GM23338 (cell line): ENCODE measurements around the gene MTCL1. TPM values are rescaled to one million over a fixed set of nuclear protein-coding genes. Genes with fewer than 3 reads are reported as not detected.

Source experiments
- ATAC-seq: fragments of 200-7000 bp; cut with Tn5 transposase; 3 replicates; pipeline ENCODE4 v1.9.1; 2020
- DNase-seq: peaks from one replicate; pipeline ENCODE4 v3.0.0-alpha.2; 2015; ENCODE audit warnings: low spot score
- H2AFZ ChIP-seq: fragments of 200-600 bp; sonication (generic); 2 replicates; pipeline ENCODE4 v1.8.0; 2016; ENCODE audit warnings: antibody characterized with exemption, mild to moderate bottlenecking, moderate library complexity
- H3F3A ChIP-seq: fragments of 200-600 bp; sonication (generic); replicated peaks from 2 replicates; pipeline ENCODE4 v1.8.0; 2017; ENCODE audit warnings: antibody characterized with exemption, mixed run types, low read depth
- H3K27ac ChIP-seq: fragments of 200-600 bp; sonication (generic); 2 replicates; pipeline ENCODE4 v1.6.1; 2016; ENCODE audit warnings: low read depth
- H3K27me3 ChIP-seq: fragments of 200-600 bp; sonication (generic); 2 replicates; pipeline ENCODE4 v1.8.0; 2016; ENCODE audit warnings: mild to moderate bottlenecking, mixed run types, moderate library complexity; ENCODE audit not compliant: insufficient read depth
- H3K36me3 ChIP-seq: fragments of 200-600 bp; sonication (generic); 2 replicates; pipeline ENCODE4 v1.8.0; 2016; ENCODE audit warnings: mild to moderate bottlenecking; ENCODE audit not compliant: insufficient read depth
- H3K4me1 ChIP-seq: fragments of 200-600 bp; sonication (generic); 2 replicates; pipeline ENCODE4 v1.8.0; 2016; ENCODE audit warnings: mild to moderate bottlenecking, moderate library complexity; ENCODE audit not compliant: insufficient read depth
- H3K4me2 ChIP-seq: fragments of 200-600 bp; sonication (generic); 2 replicates; pipeline ENCODE4 v1.7.1; 2017; ENCODE audit warnings: mixed run types
- H3K4me3 ChIP-seq: fragments of 200-600 bp; sonication (generic); 2 replicates; pipeline ENCODE4 v1.6.1; 2016; ENCODE audit warnings: mixed run types
- H3K79me2 ChIP-seq: fragments of 200-600 bp; sonication (generic); replicated peaks from 2 replicates; pipeline ENCODE4 v1.8.0; 2017; ENCODE audit warnings: mild to moderate bottlenecking; ENCODE audit not compliant: insufficient read depth
- H3K9me2 ChIP-seq: fragments of 200-600 bp; sonication (generic); 2 replicates; pipeline ENCODE4 v1.8.0; 2017; ENCODE audit not compliant: insufficient read depth
- H4K20me1 ChIP-seq: fragments of 200-600 bp; sonication (generic); replicated peaks from 2 replicates; pipeline ENCODE4 v1.8.0; 2017; ENCODE audit warnings: mild to moderate bottlenecking; ENCODE audit not compliant: insufficient read depth
- H3K27ac Mint-ChIP-seq: 2 replicates; pipeline ENCODE4 v1.8.0; 2020; ENCODE audit warnings: inconsistent platforms, mild to moderate bottlenecking, moderate library complexity, mixed read lengths
- H3K27me3 Mint-ChIP-seq: 3 replicates; pipeline ENCODE4 v1.8.0; 2022; ENCODE audit warnings: low read depth, mild to moderate bottlenecking, moderate library complexity, mixed read lengths, inconsistent platforms; ENCODE audit not compliant: insufficient read depth, poor library complexity
- H3K36me3 Mint-ChIP-seq: 3 replicates; pipeline ENCODE4 v1.8.0; 2021; ENCODE audit warnings: low read depth, mild to moderate bottlenecking, inconsistent platforms, moderate library complexity, mixed read lengths
- H3K4me1 Mint-ChIP-seq: 3 replicates; pipeline ENCODE4 v1.8.0; 2020; ENCODE audit warnings: mild to moderate bottlenecking, inconsistent platforms, mixed read lengths
- H3K4me3 Mint-ChIP-seq: 3 replicates; pipeline ENCODE4 v1.8.0; 2021; ENCODE audit warnings: moderate library complexity, mild to moderate bottlenecking, inconsistent platforms, mixed read lengths
- H3K9me3 Mint-ChIP-seq: 3 replicates; pipeline ENCODE4 v1.8.0; 2020; ENCODE audit warnings: moderate library complexity, mild to moderate bottlenecking, inconsistent platforms, mixed read lengths
- CREB1 ChIP-seq: fragments of 250-450 bp; sonication (Bioruptor Pico); IDR thresholded peaks from 2 replicates; pipeline ENCODE4 v1.5.0; 2020; ENCODE audit warnings: low read depth, mild to moderate bottlenecking, moderate library complexity
- EZH2 ChIP-seq: fragments of 200-600 bp; sonication (generic); IDR thresholded peaks from one replicate; pipeline ENCODE4 v1.8.0; 2017; ENCODE audit warnings: antibody characterized with exemption, mild to moderate bottlenecking, low read depth; ENCODE audit not compliant: unreplicated experiment
- POLR2AphosphoS5 ChIP-seq: IDR thresholded peaks from 2 replicates; pipeline ENCODE4 v1.6.1; 2016; ENCODE audit warnings: antibody characterized with exemption, low read depth
- REST ChIP-seq: IDR thresholded peaks from one replicate; pipeline ENCODE4 v1.6.1; 2018; ENCODE audit warnings: antibody characterized with exemption; ENCODE audit not compliant: unreplicated experiment
- ZNF114 ChIP-seq: fragments of 250-450 bp; sonication (Bioruptor Pico); IDR thresholded peaks from 2 replicates; pipeline ENCODE4 v1.5.0; 2020; ENCODE audit warnings: mild to moderate bottlenecking, moderate library complexity
- ZNF331 ChIP-seq: fragments of 250-450 bp; sonication (Bioruptor Pico); IDR thresholded peaks from 2 replicates; pipeline ENCODE4 v1.5.0; 2020; ENCODE audit warnings: low read depth, mild to moderate bottlenecking, moderate library complexity
- ZNF462 ChIP-seq: fragments of 250-450 bp; sonication (Bioruptor Pico); IDR thresholded peaks from 2 replicates; pipeline ENCODE4 v1.5.0; 2020; ENCODE audit warnings: mild to moderate bottlenecking, moderate library complexity
- polyA plus RNA-seq: library from polyadenylated mRNA; unstranded; fragments of >200 nt; fragmentation: Nextera tagmentation; extraction: Ambion mirVana; gene quantifications from 2 replicates; pipeline ENCODE4 v1.2.1, GENCODE V29; 2016
- total RNA-seq: library from RNA; depleted of rRNA; stranded (reverse); fragments of >200 nt; shearing (Covaris generic); gene quantifications from 2 replicates; pipeline ENCODE4 v1.2.3, GENCODE V29; 2014

The MTCL1 gene
- total and polyA plus RNA-seq, 2 experiments from 2014 or later, result 14.4 to 45.0 TPM

- no peak for TF ChIP-seq REST
Measured at GRCh38 chr18:8699948-8700347, 5.4 kb upstream of the MTCL1 start (continued).

GRCh38 chr18:8701546-8702118 is 3.7 kb upstream of the MTCL1 start:
- Histone ChIP-seq H4K20me1 (no peaks in the 10 kb centered on the region), H3F3A (peaks cover 5% of the 10 kb centered on the region), H3K4me1 (peaks cover 17% of the 10 kb centered on the region), H3K9me2 (no peaks in the 10 kb centered on the region), H2AFZ (peak overlapping the region; percentile 66), H3K27me3 (peaks cover 25% of the 10 kb centered on the region), H3K4me3 (no peak overlapping the region), H3K36me3 (no peaks in the 10 kb centered on the region), H3K4me2 (no peak overlapping the region), H3K79me2 (0 out of 2 replicates have a peak, but pooled peaks cover under 1% of the 10 kb centered on the region), H3K27ac (no peak overlapping the region)
- Mint-ChIP-seq H3K36me3 (peaks cover under 1% of the 10 kb centered on the region; the same call in 1 of the 3 replicates), H3K27ac (no peak overlapping the region), H3K9me3 (no peaks in the 10 kb centered on the region), H3K4me3 (no peak overlapping the region), H3K4me1 (peaks cover 16% of the 10 kb centered on the region), H3K27me3 (peaks cover 21% of the 10 kb centered on the region)
- no peak for TF ChIP-seq POLR2AphosphoS5
- no peak for TF ChIP-seq ZNF462 (CRISPR knock-in tag)
- no peak for TF ChIP-seq EZH2
- no peak for TF ChIP-seq ZNF114 (CRISPR knock-in tag)
- no peak for TF ChIP-seq CREB1 (CRISPR knock-in tag)
- no peak for TF ChIP-seq ZNF331 (CRISPR knock-in tag)
- ATAC-seq (no peak), DNase-seq (no peak)
